H1 (cell line): ENCODE data around the gene SSX4.
"Not testable (repeated sequence)": the region's sequence is repeated elsewhere in the genome, so short reads cannot be mapped to it uniquely, and the experiment has no call there.

Experiments used
- ATF2 ChIP-seq: IDR thresholded peaks from 2 replicates; pipeline ENCODE4 v1.6.1; 2012; ENCODE audit warnings: low read length, inconsistent platforms
- CHD2 ChIP-seq: IDR thresholded peaks from 2 replicates; pipeline ENCODE4 v1.6.1; 2012; ENCODE audit warnings: low read length, improper control_type of control experiment
- CTCF ChIP-seq, 3 experiments: IDR thresholded peaks; 1 replicate in 2 of 3; 2 replicates in 1 of 3; pipeline versions ENCODE4 v1.5.1 to v1.6.1; 2011; ENCODE audit warnings: low read length in 3 of 3, mild to moderate bottlenecking in 3 of 3, inconsistent platforms in 2 of 3, low read depth in 1 of 3, moderate library complexity in 1 of 3; ENCODE audit not compliant: insufficient read depth in 1 of 3; ENCODE audit errors: control extremely low read depth in 1 of 3
- RAD21 ChIP-seq, 2 experiments: IDR thresholded peaks in 1 of 2; conservative IDR thresholded peaks in 1 of 2; 2 replicates each; pipeline ENCODE4 v1.6.1; 2011; ENCODE audit warnings: low read depth in 2 of 2, low read length in 2 of 2, improper control_type of control experiment in 1 of 2, inconsistent platforms in 1 of 2, mild to moderate bottlenecking in 1 of 2, moderate library complexity in 1 of 2
- TEAD4 ChIP-seq: IDR thresholded peaks from 2 replicates; pipeline ENCODE4 v1.6.1; 2012; ENCODE audit warnings: low read depth, low read length, inconsistent platforms, mixed read lengths

- TF ChIP-seq CTCF (IDR thresholded peaks at IDR 0.05; ENCODE audit: control extremely low read depth in 1 of 3, insufficient read depth in 1 of 3, low read depth in 1 of 3, low read length in 3 of 3); TEAD4; CHD2; RAD21 (IDR thresholded peaks at IDR 0.05 in 1 of 2, conservative IDR thresholded peaks at IDR 0.05 in 1 of 2; ENCODE audit: low read depth in 2 of 2, low read length in 2 of 2); ATF2: not testable (repeated sequence)
Observed at GRCh38 chrX:48429606-48430005, 46.3 kb downstream of the SSX4 start.
